D721Med (cell line): ENCODE data around the gene PPP1R37.

Experiments used
- DNase-seq: peaks from one replicate; pipeline ENCODE4 v3.0.0; 2011; ENCODE audit warnings: low spot score; ENCODE audit not compliant: insufficient read length
- FAIRE-seq: peaks from 2 replicates; lab custom pipeline; 2011; peaks lifted over from hg19 to GRCh38; lab: Jason Lieb, UNC
- TF ChIP-seq, protein P1 (sequence below): IDR thresholded peaks from 2 replicates; pipeline ENCODE4 v1.5.1; 2012; ENCODE audit warnings: mild to moderate bottlenecking, control low read depth; ENCODE audit not compliant: insufficient read depth; ENCODE audit errors: missing control alignments

PPP1R37 gene

DNA sequence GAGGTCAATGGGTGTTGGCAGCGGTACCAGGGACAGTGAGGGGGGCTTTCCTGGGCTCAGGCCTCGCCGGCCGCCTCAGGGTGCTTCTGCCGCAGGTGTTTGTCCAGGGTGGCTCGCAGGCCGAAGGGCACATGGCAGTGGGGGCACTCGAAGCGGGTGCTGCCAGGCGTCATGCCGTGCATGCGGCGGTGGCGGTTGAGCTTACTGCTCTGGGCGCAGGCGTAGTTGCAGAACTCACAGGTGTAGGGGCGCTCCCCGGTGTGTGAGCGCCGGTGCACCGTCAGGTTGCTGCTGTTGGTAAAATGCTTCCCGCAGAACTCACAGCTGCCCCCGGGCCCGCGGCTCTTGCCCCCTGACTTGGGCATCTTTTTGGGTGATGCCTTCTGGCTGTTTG, 21.4 kb upstream of the PPP1R37 start:
- TF ChIP-seq, protein P1, sequence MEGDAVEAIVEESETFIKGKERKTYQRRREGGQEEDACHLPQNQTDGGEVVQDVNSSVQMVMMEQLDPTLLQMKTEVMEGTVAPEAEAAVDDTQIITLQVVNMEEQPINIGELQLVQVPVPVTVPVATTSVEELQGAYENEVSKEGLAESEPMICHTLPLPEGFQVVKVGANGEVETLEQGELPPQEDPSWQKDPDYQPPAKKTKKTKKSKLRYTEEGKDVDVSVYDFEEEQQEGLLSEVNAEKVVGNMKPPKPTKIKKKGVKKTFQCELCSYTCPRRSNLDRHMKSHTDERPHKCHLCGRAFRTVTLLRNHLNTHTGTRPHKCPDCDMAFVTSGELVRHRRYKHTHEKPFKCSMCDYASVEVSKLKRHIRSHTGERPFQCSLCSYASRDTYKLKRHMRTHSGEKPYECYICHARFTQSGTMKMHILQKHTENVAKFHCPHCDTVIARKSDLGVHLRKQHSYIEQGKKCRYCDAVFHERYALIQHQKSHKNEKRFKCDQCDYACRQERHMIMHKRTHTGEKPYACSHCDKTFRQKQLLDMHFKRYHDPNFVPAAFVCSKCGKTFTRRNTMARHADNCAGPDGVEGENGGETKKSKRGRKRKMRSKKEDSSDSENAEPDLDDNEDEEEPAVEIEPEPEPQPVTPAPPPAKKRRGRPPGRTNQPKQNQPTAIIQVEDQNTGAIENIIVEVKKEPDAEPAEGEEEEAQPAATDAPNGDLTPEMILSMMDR, result no peak
- DNase-seq (no peak), FAIRE-seq (no peak)

DNA sequence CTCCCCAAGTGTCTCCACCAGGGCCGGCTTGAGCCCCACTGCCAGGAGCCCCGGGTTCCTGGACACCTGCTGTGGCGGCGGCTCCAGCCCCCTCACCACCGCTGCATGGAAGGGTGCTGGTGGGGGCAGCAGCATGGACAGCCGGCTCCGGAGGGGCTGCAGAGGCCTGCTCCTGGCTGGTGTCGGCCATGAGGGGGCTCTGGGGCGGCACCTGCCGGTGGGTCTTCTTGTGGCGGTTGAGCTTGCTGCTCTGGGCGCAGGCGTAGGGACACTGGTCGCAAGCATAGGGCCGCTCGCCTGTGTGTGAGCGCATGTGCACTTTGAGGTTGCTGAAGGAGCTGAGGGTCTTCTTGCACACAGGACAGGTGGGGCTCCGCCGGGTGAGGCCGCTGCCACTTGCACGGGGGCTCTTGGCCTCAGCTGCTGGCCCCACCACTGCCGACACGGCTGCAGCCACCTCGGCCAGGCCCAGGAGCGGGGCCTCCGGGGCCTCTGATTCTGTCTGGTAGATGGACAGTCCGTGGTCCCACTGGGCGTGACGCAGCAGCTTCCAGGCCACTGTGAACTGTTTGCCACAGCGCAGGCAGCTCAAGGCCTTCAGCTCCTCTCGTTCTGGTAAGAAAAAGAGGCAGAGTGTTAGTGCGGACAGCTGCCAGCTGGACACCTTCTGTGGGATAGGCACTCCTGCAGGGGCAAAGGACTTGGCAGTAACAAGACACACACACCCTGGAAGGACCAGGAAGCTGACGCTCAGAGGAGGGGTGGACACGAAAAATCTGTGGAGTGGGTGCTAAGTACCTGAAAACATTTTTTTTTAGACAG, 20.8 kb upstream of the PPP1R37 start:
- TF ChIP-seq, protein P1, result no peak
- no peak for FAIRE-seq
- no peak for DNase-seq

DNA sequence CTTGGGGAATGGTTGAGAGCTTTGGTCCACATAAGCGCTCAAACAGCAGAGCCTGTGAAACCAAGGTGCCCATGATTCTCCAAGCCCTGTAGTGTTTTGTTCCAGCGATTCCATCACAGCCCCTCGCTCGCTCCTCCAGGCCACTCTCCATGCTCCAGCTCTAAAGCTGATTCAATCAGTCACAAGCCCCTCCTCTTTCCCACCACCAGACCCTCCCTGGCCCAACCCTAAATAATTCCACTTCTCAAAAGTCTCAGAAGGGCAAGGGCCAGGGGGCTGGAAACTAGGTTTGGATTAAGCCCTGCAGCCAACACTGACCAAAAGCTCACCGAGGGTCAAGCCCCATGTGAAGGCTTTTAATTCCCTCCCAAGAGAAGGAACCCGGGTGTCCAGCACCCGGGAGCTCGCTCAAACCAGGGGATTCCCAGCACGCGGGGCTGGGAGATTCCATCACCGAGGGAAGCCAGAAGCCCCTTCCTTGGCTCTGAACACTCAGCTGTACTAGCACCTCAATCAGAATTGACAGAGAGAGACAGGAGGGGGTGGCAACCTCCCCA, 18.2 kb upstream of the PPP1R37 start:
- TF ChIP-seq, protein P1, result no peak
- DNase-seq (no peak), FAIRE-seq (no peak)

DNA sequence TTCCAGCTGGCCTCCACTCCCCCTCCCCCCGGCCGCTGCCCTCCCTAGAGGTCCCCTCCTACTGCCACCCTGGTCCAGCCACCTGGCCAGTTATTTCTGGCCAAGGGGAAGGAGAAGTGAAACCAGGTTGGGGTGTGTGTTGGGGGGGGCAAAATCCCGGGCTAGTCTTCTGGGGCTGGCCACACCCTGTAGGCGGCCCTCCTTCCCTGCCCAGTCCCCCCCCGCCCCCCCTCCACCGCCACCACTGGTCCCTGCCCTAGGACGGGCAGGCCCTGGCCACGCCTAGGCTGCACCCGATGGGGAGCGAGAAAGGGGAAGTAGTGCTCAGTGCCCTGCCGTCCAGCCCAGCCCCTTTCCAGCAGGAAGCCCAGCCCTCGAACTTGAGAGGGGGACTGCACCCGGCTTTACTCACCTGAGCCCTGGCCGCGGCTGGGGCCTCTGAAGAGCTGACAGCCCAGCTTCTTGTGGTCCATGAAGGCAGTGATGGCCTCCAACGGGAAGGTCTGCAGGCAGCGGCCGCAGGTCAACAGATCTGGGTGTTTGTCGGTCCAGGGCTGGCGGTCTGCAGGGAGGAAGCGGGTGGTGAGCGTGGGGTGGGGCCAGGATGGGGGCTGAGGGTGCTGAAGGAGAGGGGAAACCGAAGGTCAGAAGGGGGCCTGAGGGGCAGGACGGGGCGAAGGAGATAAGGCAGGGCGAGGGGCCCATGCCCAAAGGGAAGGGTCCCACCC, 17.5 kb upstream of the PPP1R37 start:
- FAIRE-seq (no peak), DNase-seq (no peak)
- TF ChIP-seq, protein P1, result no peak

DNA sequence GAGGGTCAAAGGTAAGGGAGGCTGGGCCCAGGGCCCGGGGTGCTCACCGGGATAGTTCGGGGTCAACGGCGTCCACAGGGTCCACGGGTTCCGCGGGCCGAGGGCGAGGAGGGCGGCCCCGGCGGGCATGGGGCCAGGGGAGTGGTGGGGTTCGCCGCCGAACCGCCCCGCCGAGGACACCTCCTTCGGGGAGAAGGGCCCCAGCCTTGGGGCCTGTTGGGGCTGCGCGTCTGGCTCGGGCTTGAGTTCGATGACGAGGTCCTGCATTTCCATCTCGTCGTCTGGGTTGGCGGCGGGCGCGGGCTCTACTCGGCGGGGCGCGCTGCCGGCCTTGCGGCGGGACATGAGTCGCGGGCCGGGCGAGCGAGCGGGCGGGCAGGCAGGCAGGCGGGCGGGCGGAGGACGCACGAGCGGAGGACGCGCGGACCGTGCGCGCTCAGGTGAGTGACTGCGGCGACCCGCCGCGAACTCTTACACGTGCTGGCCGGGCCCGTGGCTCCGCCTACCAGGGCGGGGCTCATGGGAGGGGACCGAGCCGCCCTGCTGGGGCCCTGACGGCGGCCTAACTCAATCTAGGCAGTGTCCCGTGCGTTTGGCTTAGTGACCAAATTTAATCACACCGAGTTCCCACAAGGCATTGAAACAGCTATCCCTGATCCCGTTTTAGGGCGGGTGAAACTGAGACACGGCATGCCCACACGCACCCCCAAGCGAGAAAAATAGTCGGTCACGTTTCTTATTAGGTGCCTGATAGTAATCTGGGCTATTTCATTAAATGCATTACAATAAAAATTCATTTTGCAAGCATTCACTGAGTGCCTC, 16.7 kb upstream of the PPP1R37 start, which contains the start of gene ZNF296:
ZNF296 (minus strand) TSS at position 450 of the 822 bp plus-strand sequence; CDS start at position 345, 105 bp downstream.
- DNase-seq (peak; percentile 72), FAIRE-seq (no peak)
- TF ChIP-seq, protein P1, result no peak

DNA sequence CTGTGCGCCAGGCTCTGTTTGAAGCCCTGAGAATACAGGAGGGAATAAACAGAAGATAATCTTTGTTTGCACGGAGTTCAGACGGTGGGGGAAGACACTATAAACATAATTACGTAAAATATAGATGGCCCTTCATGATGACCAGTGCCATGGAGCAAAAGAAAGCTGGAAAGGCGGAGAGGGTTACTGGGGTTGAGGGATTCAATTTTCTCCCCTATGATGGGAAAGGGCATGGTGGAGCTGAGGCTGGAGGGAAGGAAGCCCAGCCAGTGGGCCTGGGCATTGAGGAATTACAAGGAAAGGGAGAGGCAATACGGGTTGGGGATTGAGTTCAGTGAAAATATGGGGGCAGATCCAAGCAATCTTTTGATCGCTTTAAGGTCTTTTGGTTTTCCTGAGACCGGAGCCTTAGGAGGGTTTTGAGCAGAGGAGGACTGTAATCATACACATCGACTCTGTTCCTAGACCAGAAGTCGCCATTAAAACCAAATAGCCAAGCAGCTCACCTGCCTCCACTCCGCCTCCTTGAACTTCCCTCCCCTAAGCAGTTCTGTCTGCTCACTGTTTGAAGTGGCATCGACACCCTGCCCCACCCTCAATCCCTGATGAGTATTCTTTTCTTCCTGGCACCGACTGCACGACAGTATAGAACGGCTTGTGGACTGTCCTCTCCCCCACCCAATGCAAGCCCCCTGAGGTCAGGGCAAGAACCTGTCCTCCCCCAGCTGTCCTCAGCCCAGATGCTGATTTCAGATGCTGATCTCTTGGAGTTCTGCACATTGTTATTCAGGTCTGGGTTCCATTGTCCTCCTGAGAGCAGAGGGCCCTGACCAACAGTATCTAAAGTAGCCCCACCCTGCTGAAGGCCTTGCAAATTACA, 15.9 kb upstream of the PPP1R37 start:
- FAIRE-seq, result no peak

More for the DNA sequence above, 15.9 kb upstream of the PPP1R37 start:
- DNase-seq, result no peak
- TF ChIP-seq, protein P1, result no peak
